HL-60 (cell line): ENCODE results near the gene AGMO.

Experiments used
- DNase-seq, 2 experiments: peaks; one replicate each; pipeline ENCODE4 v3.0.0-alpha.2; 2010 to 2020; ENCODE audit warnings: low read depth in 1 of 2, low spot score in 1 of 2
- H3K27ac ChIP-seq: fragments of 250-450 bp; sonication (Bioruptor Pico); replicated peaks from 2 replicates; pipeline ENCODE4 v1.5.1; 2020; ENCODE audit warnings: mild to moderate bottlenecking, moderate library complexity
- H3K27me3 ChIP-seq: fragments of 250-450 bp; sonication (Bioruptor Pico); 2 replicates; pipeline ENCODE4 v1.5.1; 2021; ENCODE audit warnings: mild to moderate bottlenecking, moderate library complexity; ENCODE audit not compliant: insufficient read depth, poor library complexity, severe bottlenecking
- H3K4me3 ChIP-seq: replicated peaks from 2 replicates; pipeline ENCODE4 v1.5.1; 2011; ENCODE audit warnings: mild to moderate bottlenecking, control low read depth, low read length; ENCODE audit not compliant: insufficient read depth
- GABPA ChIP-seq: IDR thresholded peaks from 2 replicates; pipeline ENCODE4 v1.6.1; 2012; ENCODE audit warnings: low read depth
- POLR2AphosphoS5 ChIP-seq: IDR thresholded peaks from 2 replicates; pipeline ENCODE4 v1.6.1; 2012; ENCODE audit warnings: low read depth
- SPI1 ChIP-seq: IDR thresholded peaks from 2 replicates; pipeline ENCODE4 v1.6.1; 2012; ENCODE audit warnings: low read depth, mild to moderate bottlenecking, borderline replicate concordance
- TF ChIP-seq, protein P1 (sequence below): IDR thresholded peaks from 2 replicates; pipeline ENCODE4 v1.6.1; 2012; ENCODE audit warnings: low read depth; ENCODE audit not compliant: insufficient replicate concordance
- TF ChIP-seq, protein P2 (sequence below): IDR thresholded peaks from one replicate; pipeline ENCODE4 v1.5.1; 2011; ENCODE audit warnings: low read length, control low read depth, inconsistent platforms; ENCODE audit not compliant: insufficient read depth

AGMO gene

GRCh38 chr7:15476531-15476918, 85.3 kb downstream of the AGMO start:
- DNase-seq, result no peak
- H3K27ac ChIP-seq, result no peak overlapping the region
- no peaks in the 10 kb centered on the region for H3K27me3 ChIP-seq
- no peak for TF ChIP-seq SPI1
- TF ChIP-seq, protein P1, sequence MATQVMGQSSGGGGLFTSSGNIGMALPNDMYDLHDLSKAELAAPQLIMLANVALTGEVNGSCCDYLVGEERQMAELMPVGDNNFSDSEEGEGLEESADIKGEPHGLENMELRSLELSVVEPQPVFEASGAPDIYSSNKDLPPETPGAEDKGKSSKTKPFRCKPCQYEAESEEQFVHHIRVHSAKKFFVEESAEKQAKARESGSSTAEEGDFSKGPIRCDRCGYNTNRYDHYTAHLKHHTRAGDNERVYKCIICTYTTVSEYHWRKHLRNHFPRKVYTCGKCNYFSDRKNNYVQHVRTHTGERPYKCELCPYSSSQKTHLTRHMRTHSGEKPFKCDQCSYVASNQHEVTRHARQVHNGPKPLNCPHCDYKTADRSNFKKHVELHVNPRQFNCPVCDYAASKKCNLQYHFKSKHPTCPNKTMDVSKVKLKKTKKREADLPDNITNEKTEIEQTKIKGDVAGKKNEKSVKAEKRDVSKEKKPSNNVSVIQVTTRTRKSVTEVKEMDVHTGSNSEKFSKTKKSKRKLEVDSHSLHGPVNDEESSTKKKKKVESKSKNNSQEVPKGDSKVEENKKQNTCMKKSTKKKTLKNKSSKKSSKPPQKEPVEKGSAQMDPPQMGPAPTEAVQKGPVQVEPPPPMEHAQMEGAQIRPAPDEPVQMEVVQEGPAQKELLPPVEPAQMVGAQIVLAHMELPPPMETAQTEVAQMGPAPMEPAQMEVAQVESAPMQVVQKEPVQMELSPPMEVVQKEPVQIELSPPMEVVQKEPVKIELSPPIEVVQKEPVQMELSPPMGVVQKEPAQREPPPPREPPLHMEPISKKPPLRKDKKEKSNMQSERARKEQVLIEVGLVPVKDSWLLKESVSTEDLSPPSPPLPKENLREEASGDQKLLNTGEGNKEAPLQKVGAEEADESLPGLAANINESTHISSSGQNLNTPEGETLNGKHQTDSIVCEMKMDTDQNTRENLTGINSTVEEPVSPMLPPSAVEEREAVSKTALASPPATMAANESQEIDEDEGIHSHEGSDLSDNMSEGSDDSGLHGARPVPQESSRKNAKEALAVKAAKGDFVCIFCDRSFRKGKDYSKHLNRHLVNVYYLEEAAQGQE, result no peak
- H3K4me3 ChIP-seq, result no peak overlapping the region

GRCh38 chr7:15475808-15476530, 85.8 kb downstream of the AGMO start:
- Histone ChIP-seq H3K4me3 (no peak overlapping the region), H3K27me3 (no peaks in the 10 kb centered on the region), H3K27ac (no peak overlapping the region)
- TF ChIP-seq, protein P2, sequence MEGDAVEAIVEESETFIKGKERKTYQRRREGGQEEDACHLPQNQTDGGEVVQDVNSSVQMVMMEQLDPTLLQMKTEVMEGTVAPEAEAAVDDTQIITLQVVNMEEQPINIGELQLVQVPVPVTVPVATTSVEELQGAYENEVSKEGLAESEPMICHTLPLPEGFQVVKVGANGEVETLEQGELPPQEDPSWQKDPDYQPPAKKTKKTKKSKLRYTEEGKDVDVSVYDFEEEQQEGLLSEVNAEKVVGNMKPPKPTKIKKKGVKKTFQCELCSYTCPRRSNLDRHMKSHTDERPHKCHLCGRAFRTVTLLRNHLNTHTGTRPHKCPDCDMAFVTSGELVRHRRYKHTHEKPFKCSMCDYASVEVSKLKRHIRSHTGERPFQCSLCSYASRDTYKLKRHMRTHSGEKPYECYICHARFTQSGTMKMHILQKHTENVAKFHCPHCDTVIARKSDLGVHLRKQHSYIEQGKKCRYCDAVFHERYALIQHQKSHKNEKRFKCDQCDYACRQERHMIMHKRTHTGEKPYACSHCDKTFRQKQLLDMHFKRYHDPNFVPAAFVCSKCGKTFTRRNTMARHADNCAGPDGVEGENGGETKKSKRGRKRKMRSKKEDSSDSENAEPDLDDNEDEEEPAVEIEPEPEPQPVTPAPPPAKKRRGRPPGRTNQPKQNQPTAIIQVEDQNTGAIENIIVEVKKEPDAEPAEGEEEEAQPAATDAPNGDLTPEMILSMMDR, result no peak
- no peak for DNase-seq

- no peak for TF ChIP-seq GABPA
- TF ChIP-seq, protein P2, result no peak
- TF ChIP-seq, protein P1, result no peak
- DNase-seq, result no peak
- no peak overlapping the region for H3K27ac ChIP-seq
- no peak overlapping the region for H3K4me3 ChIP-seq
- H3K27me3 ChIP-seq, result no peaks in the 10 kb centered on the region
Measured at GRCh38 chr7:15471669-15471950, 90.2 kb downstream of the AGMO start.

DNA sequence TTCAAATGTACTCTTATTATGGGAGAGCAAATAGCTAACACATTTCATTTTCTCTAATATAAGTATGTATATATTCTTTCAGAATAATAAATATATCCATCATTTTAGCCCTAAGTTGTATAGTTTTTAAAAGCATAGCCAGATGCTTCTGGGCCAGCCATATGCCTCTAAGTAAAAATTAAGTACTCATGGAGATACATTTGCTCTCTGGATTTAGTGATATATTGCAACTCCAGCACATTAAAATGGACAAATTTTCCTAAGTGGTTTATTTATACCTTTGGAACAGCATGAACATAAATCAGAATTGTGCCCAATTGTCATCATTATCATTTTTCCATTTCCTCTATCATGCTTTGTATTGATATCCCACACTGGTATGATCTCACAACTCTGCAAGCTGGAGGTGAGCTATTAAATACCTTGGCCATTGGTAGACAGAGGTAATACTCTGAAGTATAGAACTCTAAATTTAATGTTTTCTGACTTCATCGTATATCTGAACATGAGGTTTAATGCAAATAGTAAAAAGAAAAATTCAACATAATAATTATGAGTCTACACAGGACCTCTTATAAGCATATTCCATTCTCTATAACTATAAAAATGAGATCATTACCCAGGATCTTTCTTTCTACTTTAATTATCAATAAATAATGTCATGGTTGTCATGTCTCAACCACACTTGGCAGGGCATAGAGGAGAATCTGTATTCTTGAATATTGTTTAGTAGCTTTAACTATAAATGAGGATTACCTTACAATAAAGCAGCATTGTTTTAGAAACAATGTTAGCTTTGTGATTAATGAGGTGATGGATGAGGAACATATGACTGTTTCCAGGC, 90.8 kb downstream of the AGMO start:
- no peak for TF ChIP-seq SPI1
- Histone ChIP-seq H3K27ac (no peak overlapping the region), H3K27me3 (no peaks in the 10 kb centered on the region), H3K4me3 (no peak overlapping the region)
- DNase-seq, result no peak

GRCh38 chr7:15464667-15465121, 97.1 kb downstream of the AGMO start:
- Histone ChIP-seq H3K4me3 (no peak overlapping the region), H3K27me3 (no peaks in the 10 kb centered on the region), H3K27ac (no peak overlapping the region)
- DNase-seq, result no peak
- TF ChIP-seq, protein P2, result no peak
- TF ChIP-seq POLR2AphosphoS5 (no peak), SPI1 (no peak), GABPA (no peak)
- TF ChIP-seq, protein P1, result no peak
